Left kidney (tissue), 1 donor: ENCODE measurements around the gene FAM20B. TPM values are rescaled to one million over a fixed set of nuclear protein-coding genes. Genes with fewer than 3 reads are reported as not detected.

Source experiments
- polyA plus RNA-seq: library from polyadenylated mRNA; unstranded; fragments of 120-200 nt; gene quantifications from one replicate; pipeline ENCODE4 v1.2.1, GENCODE V29; 2013; ENCODE audit not compliant: insufficient read length

FAM20B gene
- polyA plus RNA-seq, 1 donor = 47.5 TPM

Other genes starting within 250 kb of the FAM20B start
- 4.0 TPM for gene ANGPTL1, start 154.8 kb upstream of the FAM20B start, polyA plus RNA-seq
- gene TOR3A, start 56.2 kb downstream of the FAM20B start, polyA plus RNA-seq = 25.3 TPM
- gene ABL2, start 203.8 kb downstream of the FAM20B start, polyA plus RNA-seq = 13.5 TPM